Renal cortex interstitium (tissue), 11 donors: ENCODE measurements around the gene NR1H4. TPM values are rescaled to one million over a fixed set of nuclear protein-coding genes. Genes with fewer than 3 reads are reported as not detected.

Experiments
- DNase-seq, 11 donors: peaks; one replicate each; pipeline ENCODE4 v3.0.0-alpha.2; 2013; ENCODE audit warnings: low read depth in 9 of 11, low spot score in 4 of 11; ENCODE audit errors: extremely low read depth in 1 of 11
- polyA plus RNA-seq, 3 donors: library from polyadenylated mRNA; unstranded; fragments of 120-200 nt; gene quantifications; one replicate each; pipeline ENCODE4 v1.2.1, GENCODE V29; 2013; ENCODE audit not compliant: insufficient read length in 3 of 3

The NR1H4 gene
- polyA plus RNA-seq, 3 donors = 11.9 to 15.8 (median 15.5) TPM

GRCh38 chr12:100460702-100461101 lies 13.0 kb upstream of the NR1H4 start:
- no peak for DNase-seq

GRCh38 chr12:100461330-100461973 lies 12.2 kb upstream of the NR1H4 start:
- no peak for DNase-seq

GRCh38 chr12:100463661-100464060 lies 10.0 kb upstream of the NR1H4 start:
- no peak for DNase-seq

GRCh38 chr12:100464529-100464928 lies 9.1 kb upstream of the NR1H4 start:
- no peak for DNase-seq

- no peak for DNase-seq
These were observed 5.5 kb upstream of the NR1H4 start for GRCh38 chr12:100468126-100468525.

GRCh38 chr12:100472325-100472724 lies 1.3 kb upstream of the NR1H4 start:
- no peak for DNase-seq

GRCh38 chr12:100473050-100473715 lies 483 bp upstream of the NR1H4 start:
- no peak for DNase-seq

- DNase-seq = no peak
These were observed 951 bp downstream of the NR1H4 start for GRCh38 chr12:100474617-100475016.

GRCh38 chr12:100476013-100476751 lies 2.5 kb downstream of the NR1H4 start:
- DNase-seq = no peak

- DNase-seq = no peak
These were observed 7.4 kb downstream of the NR1H4 start for GRCh38 chr12:100481021-100481420.

- no peak for DNase-seq
These were observed 10.7 kb downstream of the NR1H4 start for GRCh38 chr12:100484183-100484886.

- DNase-seq = no peak
These were observed 11.3 kb downstream of the NR1H4 start for GRCh38 chr12:100484891-100485471.

- no peak for DNase-seq
These were observed 12.3 kb downstream of the NR1H4 start for GRCh38 chr12:100485983-100486382.

- DNase-seq = no peak
These were observed 15.7 kb downstream of the NR1H4 start for GRCh38 chr12:100489251-100489820.

- DNase-seq = no peak
These were observed 16.4 kb downstream of the NR1H4 start for GRCh38 chr12:100490056-100490455.

- no peak for DNase-seq
These were observed 17.4 kb downstream of the NR1H4 start for GRCh38 chr12:100491104-100491503.

GRCh38 chr12:100493396-100494012 lies 19.8 kb downstream of the NR1H4 start:
- DNase-seq = no peak

- no peak for DNase-seq
These were observed 20.4 kb downstream of the NR1H4 start for GRCh38 chr12:100494026-100494425.

GRCh38 chr12:100494538-100494937 lies 20.9 kb downstream of the NR1H4 start:
- DNase-seq = no peak
